Neural cell (in vitro differentiated cells): ENCODE data around the gene CDCP2. TPM values are rescaled to one million over a fixed set of nuclear protein-coding genes. Genes with fewer than 3 reads are reported as not detected.

ENCODE experiments used
- H2AFZ ChIP-seq: fragments of 200-600, 300-800 bp; sonication (generic), shearing (Covaris generic); 2 replicates; pipeline ENCODE4 v1.6.0; 2014; ENCODE audit warnings: low read depth, mild to moderate bottlenecking, antibody characterized with exemption, low read length, moderate library complexity
- H3F3A ChIP-seq: fragments of 200-600 bp; shearing (Covaris generic); 2 replicates; pipeline ENCODE4 v1.6.1; 2016; ENCODE audit warnings: mild to moderate bottlenecking, moderate library complexity, mixed read lengths, antibody characterized with exemption, low read length; ENCODE audit not compliant: insufficient read depth, poor library complexity, severe bottlenecking
- H3K27ac ChIP-seq: fragments of 200-600, 300-800 bp; sonication (generic), shearing (Covaris generic); 2 replicates; pipeline ENCODE4 v1.5.1; 2014; ENCODE audit warnings: mild to moderate bottlenecking, low read length, moderate library complexity
- H3K27me3 ChIP-seq: fragments of 300-800, 200-600 bp; sonication (generic), shearing (Covaris generic); 2 replicates; pipeline ENCODE4 v1.6.0; 2014; ENCODE audit warnings: mild to moderate bottlenecking, low read depth, low read length, moderate library complexity; ENCODE audit not compliant: insufficient read depth
- H3K36me3 ChIP-seq: fragments of 300-800, 200-600 bp; sonication (generic), shearing (Covaris generic); 2 replicates; pipeline ENCODE4 v1.5.1; 2014; ENCODE audit warnings: mild to moderate bottlenecking, antibody characterized with exemption, low read length, moderate library complexity; ENCODE audit not compliant: insufficient read depth
- H3K4me2 ChIP-seq: fragments of 300-800, 200-600 bp; sonication (generic), shearing (Covaris generic); 2 replicates; pipeline ENCODE4 v1.6.0; 2014; ENCODE audit warnings: mild to moderate bottlenecking, low read length
- H3K4me3 ChIP-seq: fragments of 300-800, 200-600 bp; sonication (generic), shearing (Covaris generic); 2 replicates; pipeline ENCODE4 v1.5.1; 2014; ENCODE audit warnings: mild to moderate bottlenecking, low read length, moderate library complexity
- H3K79me2 ChIP-seq: fragments of 200-600 bp; shearing (Covaris generic); replicated peaks from 2 replicates; pipeline ENCODE4 v1.6.0; 2014; ENCODE audit warnings: mild to moderate bottlenecking, low read length, moderate library complexity; ENCODE audit not compliant: insufficient read depth
- H3K9ac ChIP-seq: fragments of 300-800, 200-600 bp; sonication (generic), shearing (Covaris generic); 2 replicates; pipeline ENCODE4 v1.6.1; 2016; ENCODE audit warnings: mild to moderate bottlenecking, low read length, mixed read lengths
- H3K9me2 ChIP-seq: fragments of 200-600 bp; shearing (Covaris generic); 2 replicates; pipeline ENCODE4 v1.6.1; 2016; ENCODE audit warnings: mild to moderate bottlenecking, low read length, mixed read lengths; ENCODE audit not compliant: insufficient read depth
- H3K9me3 ChIP-seq: fragments of 200-600, 300-800 bp; sonication (generic), shearing (Covaris generic); 2 replicates; pipeline ENCODE4 v1.6.1; 2016; ENCODE audit warnings: mild to moderate bottlenecking, mixed run types, low read length, moderate library complexity, mixed read lengths
- H4K20me1 ChIP-seq: fragments of 200-600 bp; shearing (Covaris generic); 2 replicates; pipeline ENCODE4 v1.6.1; 2016; ENCODE audit warnings: mild to moderate bottlenecking, mixed run types; ENCODE audit not compliant: insufficient read depth
- EP300 ChIP-seq: fragments of 450-650 bp; conservative IDR thresholded peaks from 2 replicates; pipeline ENCODE4 v1.6.1; 2014; ENCODE audit warnings: antibody characterized with exemption, mild to moderate bottlenecking, moderate library complexity; ENCODE audit not compliant: poor library complexity, severe bottlenecking
- EZH2 ChIP-seq: fragments of 200-600, 300-800 bp; shearing (Covaris generic), sonication (generic); IDR thresholded peaks from 2 replicates; pipeline ENCODE4 v1.6.1; 2014; ENCODE audit warnings: antibody characterized with exemption, low read length, borderline replicate concordance, mild to moderate bottlenecking; ENCODE audit not compliant: insufficient read depth, poor library complexity, severe bottlenecking
- MXI1 ChIP-seq: fragments of 450-650 bp; conservative IDR thresholded peaks from 2 replicates; pipeline ENCODE4 v1.6.1; 2014; ENCODE audit warnings: antibody characterized with exemption, mild to moderate bottlenecking; ENCODE audit not compliant: poor library complexity, severe bottlenecking
- POLR2AphosphoS5 ChIP-seq: IDR thresholded peaks from 2 replicates; pipeline ENCODE4 v1.6.1; 2012
- RAD21 ChIP-seq: fragments of 450-650 bp; conservative IDR thresholded peaks from 2 replicates; pipeline ENCODE4 v1.6.1; 2014; ENCODE audit warnings: antibody characterized with exemption, mild to moderate bottlenecking, moderate library complexity
- SMC3 ChIP-seq: fragments of 450-650 bp; conservative IDR thresholded peaks from 2 replicates; pipeline ENCODE4 v1.6.1; 2014; ENCODE audit warnings: antibody characterized with exemption, mild to moderate bottlenecking, moderate library complexity; ENCODE audit not compliant: poor library complexity
- TAF1 ChIP-seq: IDR thresholded peaks from 2 replicates; pipeline ENCODE4 v1.6.1; 2012; ENCODE audit warnings: low read depth
- polyA plus RNA-seq: library from polyadenylated mRNA; depleted of rRNA; stranded (reverse); fragments of >200 nt; gene quantifications from 2 replicates; pipeline ENCODE4 v1.2.3, GENCODE V29; 2014
- TF ChIP-seq, protein P1 (sequence below): IDR thresholded peaks from 2 replicates; pipeline ENCODE4 v1.6.1; 2012; ENCODE audit warnings: borderline replicate concordance
- TF ChIP-seq, protein P2 (sequence below): fragments of 450-650 bp; IDR thresholded peaks from 2 replicates; pipeline ENCODE4 v1.5.1; 2014; ENCODE audit warnings: antibody characterized with exemption, mild to moderate bottlenecking, moderate library complexity; ENCODE audit not compliant: poor library complexity, severe bottlenecking

The CDCP2 gene
- polyA plus RNA-seq, 1 donor from 2014 or later, result not detected

DNA sequence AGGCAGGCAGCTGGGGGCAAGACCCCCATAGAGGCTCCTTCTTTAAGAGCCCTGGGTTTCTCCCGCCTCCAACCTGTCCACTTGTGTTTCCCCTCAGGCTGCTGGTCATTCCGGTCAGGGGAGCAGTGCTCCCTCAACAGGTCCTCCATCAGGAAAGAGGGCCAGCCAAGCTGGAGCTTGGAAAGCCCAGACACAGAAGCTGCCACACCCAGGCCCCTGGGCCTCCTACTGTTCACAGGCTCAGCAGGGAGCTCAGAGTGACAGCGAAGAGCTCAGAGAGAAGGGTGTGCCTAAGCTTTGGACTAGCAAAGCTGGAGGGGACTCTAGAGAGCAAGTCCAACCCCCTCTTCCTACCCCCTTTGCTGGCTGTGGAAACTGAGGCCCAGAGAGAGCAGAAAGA, 10.3 kb upstream of the CDCP2 start:
- no peaks in the 10 kb centered on the region for H3K9me2 ChIP-seq
- no peak overlapping the region for H3K4me2 ChIP-seq
- no peaks in the 10 kb centered on the region for H3K36me3 ChIP-seq
- H3K27ac ChIP-seq, result no peak overlapping the region
- no peaks in the 10 kb centered on the region for H3K9me3 ChIP-seq
- no peaks in the 10 kb centered on the region for H3K79me2 ChIP-seq
- TF ChIP-seq MXI1 (no peak), EZH2 (no peak), RAD21 (no peak), POLR2AphosphoS5 (no peak), TAF1 (no peak), SMC3 (no peak), EP300 (no peak)
- TF ChIP-seq, protein P1, sequence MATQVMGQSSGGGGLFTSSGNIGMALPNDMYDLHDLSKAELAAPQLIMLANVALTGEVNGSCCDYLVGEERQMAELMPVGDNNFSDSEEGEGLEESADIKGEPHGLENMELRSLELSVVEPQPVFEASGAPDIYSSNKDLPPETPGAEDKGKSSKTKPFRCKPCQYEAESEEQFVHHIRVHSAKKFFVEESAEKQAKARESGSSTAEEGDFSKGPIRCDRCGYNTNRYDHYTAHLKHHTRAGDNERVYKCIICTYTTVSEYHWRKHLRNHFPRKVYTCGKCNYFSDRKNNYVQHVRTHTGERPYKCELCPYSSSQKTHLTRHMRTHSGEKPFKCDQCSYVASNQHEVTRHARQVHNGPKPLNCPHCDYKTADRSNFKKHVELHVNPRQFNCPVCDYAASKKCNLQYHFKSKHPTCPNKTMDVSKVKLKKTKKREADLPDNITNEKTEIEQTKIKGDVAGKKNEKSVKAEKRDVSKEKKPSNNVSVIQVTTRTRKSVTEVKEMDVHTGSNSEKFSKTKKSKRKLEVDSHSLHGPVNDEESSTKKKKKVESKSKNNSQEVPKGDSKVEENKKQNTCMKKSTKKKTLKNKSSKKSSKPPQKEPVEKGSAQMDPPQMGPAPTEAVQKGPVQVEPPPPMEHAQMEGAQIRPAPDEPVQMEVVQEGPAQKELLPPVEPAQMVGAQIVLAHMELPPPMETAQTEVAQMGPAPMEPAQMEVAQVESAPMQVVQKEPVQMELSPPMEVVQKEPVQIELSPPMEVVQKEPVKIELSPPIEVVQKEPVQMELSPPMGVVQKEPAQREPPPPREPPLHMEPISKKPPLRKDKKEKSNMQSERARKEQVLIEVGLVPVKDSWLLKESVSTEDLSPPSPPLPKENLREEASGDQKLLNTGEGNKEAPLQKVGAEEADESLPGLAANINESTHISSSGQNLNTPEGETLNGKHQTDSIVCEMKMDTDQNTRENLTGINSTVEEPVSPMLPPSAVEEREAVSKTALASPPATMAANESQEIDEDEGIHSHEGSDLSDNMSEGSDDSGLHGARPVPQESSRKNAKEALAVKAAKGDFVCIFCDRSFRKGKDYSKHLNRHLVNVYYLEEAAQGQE, result no peak
- TF ChIP-seq, protein P2, sequence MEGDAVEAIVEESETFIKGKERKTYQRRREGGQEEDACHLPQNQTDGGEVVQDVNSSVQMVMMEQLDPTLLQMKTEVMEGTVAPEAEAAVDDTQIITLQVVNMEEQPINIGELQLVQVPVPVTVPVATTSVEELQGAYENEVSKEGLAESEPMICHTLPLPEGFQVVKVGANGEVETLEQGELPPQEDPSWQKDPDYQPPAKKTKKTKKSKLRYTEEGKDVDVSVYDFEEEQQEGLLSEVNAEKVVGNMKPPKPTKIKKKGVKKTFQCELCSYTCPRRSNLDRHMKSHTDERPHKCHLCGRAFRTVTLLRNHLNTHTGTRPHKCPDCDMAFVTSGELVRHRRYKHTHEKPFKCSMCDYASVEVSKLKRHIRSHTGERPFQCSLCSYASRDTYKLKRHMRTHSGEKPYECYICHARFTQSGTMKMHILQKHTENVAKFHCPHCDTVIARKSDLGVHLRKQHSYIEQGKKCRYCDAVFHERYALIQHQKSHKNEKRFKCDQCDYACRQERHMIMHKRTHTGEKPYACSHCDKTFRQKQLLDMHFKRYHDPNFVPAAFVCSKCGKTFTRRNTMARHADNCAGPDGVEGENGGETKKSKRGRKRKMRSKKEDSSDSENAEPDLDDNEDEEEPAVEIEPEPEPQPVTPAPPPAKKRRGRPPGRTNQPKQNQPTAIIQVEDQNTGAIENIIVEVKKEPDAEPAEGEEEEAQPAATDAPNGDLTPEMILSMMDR, result no peak
- H3F3A ChIP-seq, result no peaks in the 10 kb centered on the region
- H3K9ac ChIP-seq, result no peak overlapping the region
- no peaks in the 10 kb centered on the region for H4K20me1 ChIP-seq
- no peak overlapping the region for H2AFZ ChIP-seq
- H3K4me3 ChIP-seq, result no peak overlapping the region
- no peaks in the 10 kb centered on the region for H3K27me3 ChIP-seq

DNA sequence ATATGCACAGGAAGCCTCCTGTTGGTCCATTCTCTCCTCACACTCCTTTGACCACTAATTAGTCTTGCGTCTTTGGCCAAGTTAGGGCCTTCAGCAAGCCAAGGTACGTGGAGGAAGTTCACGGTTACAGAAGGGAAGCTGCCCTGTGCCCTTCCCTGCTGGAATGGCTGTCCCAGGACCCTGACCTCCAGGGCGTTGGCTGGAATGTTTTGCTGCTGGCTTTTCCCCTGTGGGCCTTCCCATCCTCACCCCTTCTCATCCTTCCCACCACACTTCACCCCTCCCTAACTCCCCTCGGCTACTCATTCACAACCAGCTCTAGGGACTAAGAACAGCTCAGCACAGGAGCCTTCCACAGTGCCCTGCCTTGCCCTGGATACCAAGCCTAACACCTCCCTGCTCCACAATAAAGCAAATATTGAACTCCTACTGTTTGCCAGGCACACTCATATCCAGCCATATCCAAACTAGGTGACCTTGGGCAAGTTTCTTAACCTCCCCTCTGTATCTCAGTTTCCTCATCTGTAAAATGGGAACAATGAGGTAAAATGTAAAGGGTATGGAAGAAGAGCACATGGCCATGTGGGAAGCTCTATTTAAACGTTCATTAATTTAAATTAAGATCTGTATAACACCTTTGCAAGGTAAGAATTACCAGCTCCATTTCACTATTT, 8.8 kb upstream of the CDCP2 start:
- no peaks in the 10 kb centered on the region for H3F3A ChIP-seq
- H2AFZ ChIP-seq, result no peak overlapping the region
- H4K20me1 ChIP-seq, result no peaks in the 10 kb centered on the region
- H3K9ac ChIP-seq, result no peak overlapping the region
- no peaks in the 10 kb centered on the region for H3K9me3 ChIP-seq
- no peak for TF ChIP-seq EP300
- TF ChIP-seq SMC3, result no peak
- TF ChIP-seq TAF1, result no peak
- TF ChIP-seq MXI1, result no peak
- TF ChIP-seq EZH2, result no peak
- TF ChIP-seq, protein P2, result no peak
- TF ChIP-seq RAD21, result no peak
- TF ChIP-seq POLR2AphosphoS5, result no peak
- TF ChIP-seq, protein P1, result no peak
- H3K27ac ChIP-seq, result no peak overlapping the region
- no peak overlapping the region for H3K4me2 ChIP-seq
- H3K4me3 ChIP-seq, result no peak overlapping the region
- H3K36me3 ChIP-seq, result no peaks in the 10 kb centered on the region
- no peaks in the 10 kb centered on the region for H3K79me2 ChIP-seq
- no peaks in the 10 kb centered on the region for H3K9me2 ChIP-seq
- H3K27me3 ChIP-seq, result no peaks in the 10 kb centered on the region
